SU-DHL-6 (cell line): Measurements from ENCODE around the gene TET2.

Source experiments
- H2AFZ ChIP-seq: fragments of 200-600 bp; sonication (generic); 2 replicates; pipeline ENCODE4 v1.6.1; 2014; ENCODE audit warnings: low read depth, mild to moderate bottlenecking, moderate library complexity, mixed read lengths, antibody characterized with exemption, low read length; ENCODE audit not compliant: severe bottlenecking
- H3F3A ChIP-seq: fragments of 200-600 bp; shearing (Covaris generic); 2 replicates; pipeline ENCODE4 v1.6.0; 2016; ENCODE audit warnings: antibody characterized with exemption, mild to moderate bottlenecking; ENCODE audit not compliant: insufficient read depth
- H3K27ac ChIP-seq: fragments of 200-600 bp; sonication (generic); 2 replicates; pipeline ENCODE4 v1.5.1; 2016; ENCODE audit warnings: low read depth, mild to moderate bottlenecking, low read length, moderate library complexity, mixed read lengths
- H3K27me3 ChIP-seq: fragments of 200-600 bp; sonication (generic), shearing (Covaris generic); 2 replicates; pipeline ENCODE4 v1.6.0; 2014; ENCODE audit warnings: mild to moderate bottlenecking, low read length
- H3K36me3 ChIP-seq: fragments of 200-600 bp; sonication (generic); 2 replicates; pipeline ENCODE4 v1.6.1; 2014; ENCODE audit warnings: mild to moderate bottlenecking, low read length, mixed read lengths
- H3K4me2 ChIP-seq: fragments of 300-600, 200-600 bp; shearing (Covaris generic), sonication (generic); 2 replicates; pipeline ENCODE4 v1.6.0; 2014; ENCODE audit warnings: low read length, low read depth, mild to moderate bottlenecking; ENCODE audit not compliant: poor library complexity, severe bottlenecking
- H3K4me3 ChIP-seq: fragments of 200-600 bp; sonication (generic); 2 replicates; pipeline ENCODE4 v1.5.1; 2014; ENCODE audit warnings: antibody characterized with exemption, low read length, mild to moderate bottlenecking, mixed read lengths; ENCODE audit not compliant: insufficient read depth, poor library complexity, severe bottlenecking
- H3K79me2 ChIP-seq: fragments of 200-600 bp; sonication (generic); 2 replicates; pipeline ENCODE4 v1.6.1; 2014; ENCODE audit warnings: mild to moderate bottlenecking, low read length, moderate library complexity; ENCODE audit not compliant: insufficient read depth
- H3K9ac ChIP-seq: fragments of 200-600 bp; sonication (generic); 2 replicates; pipeline ENCODE4 v1.7.0; 2014; ENCODE audit warnings: mild to moderate bottlenecking, low read length
- H3K9me2 ChIP-seq: fragments of 200-600 bp; sonication (generic); replicated peaks from 2 replicates; pipeline ENCODE4 v1.6.1; 2014; ENCODE audit warnings: low read length; ENCODE audit not compliant: insufficient read depth
- H3K9me3 ChIP-seq: fragments of 200-600 bp; sonication (generic); 2 replicates; pipeline ENCODE4 v1.6.1; 2014; ENCODE audit warnings: low read length, mixed read lengths; ENCODE audit not compliant: insufficient read depth
- H4K20me1 ChIP-seq: fragments of 200-600 bp; sonication (generic); 2 replicates; pipeline ENCODE4 v1.6.1; 2014; ENCODE audit warnings: low read depth, mild to moderate bottlenecking, antibody characterized with exemption, low read length, moderate library complexity, mixed read lengths
- EZH2phosphoT487 ChIP-seq: fragments of 200-600 bp; sonication (generic), shearing (Covaris generic); conservative IDR thresholded peaks from 2 replicates; pipeline ENCODE4 v1.6.1; 2018; ENCODE audit warnings: mild to moderate bottlenecking, antibody characterized with exemption, low read length, moderate library complexity, mixed read lengths
- TF ChIP-seq, protein P1 (sequence below): fragments of 200-600 bp; sonication (generic); IDR thresholded peaks from one replicate; pipeline ENCODE4 v1.5.1; 2017; ENCODE audit warnings: antibody characterized with exemption, mild to moderate bottlenecking, low read length, moderate library complexity; ENCODE audit not compliant: insufficient read depth, poor library complexity, severe bottlenecking

The TET2 gene

DNA sequence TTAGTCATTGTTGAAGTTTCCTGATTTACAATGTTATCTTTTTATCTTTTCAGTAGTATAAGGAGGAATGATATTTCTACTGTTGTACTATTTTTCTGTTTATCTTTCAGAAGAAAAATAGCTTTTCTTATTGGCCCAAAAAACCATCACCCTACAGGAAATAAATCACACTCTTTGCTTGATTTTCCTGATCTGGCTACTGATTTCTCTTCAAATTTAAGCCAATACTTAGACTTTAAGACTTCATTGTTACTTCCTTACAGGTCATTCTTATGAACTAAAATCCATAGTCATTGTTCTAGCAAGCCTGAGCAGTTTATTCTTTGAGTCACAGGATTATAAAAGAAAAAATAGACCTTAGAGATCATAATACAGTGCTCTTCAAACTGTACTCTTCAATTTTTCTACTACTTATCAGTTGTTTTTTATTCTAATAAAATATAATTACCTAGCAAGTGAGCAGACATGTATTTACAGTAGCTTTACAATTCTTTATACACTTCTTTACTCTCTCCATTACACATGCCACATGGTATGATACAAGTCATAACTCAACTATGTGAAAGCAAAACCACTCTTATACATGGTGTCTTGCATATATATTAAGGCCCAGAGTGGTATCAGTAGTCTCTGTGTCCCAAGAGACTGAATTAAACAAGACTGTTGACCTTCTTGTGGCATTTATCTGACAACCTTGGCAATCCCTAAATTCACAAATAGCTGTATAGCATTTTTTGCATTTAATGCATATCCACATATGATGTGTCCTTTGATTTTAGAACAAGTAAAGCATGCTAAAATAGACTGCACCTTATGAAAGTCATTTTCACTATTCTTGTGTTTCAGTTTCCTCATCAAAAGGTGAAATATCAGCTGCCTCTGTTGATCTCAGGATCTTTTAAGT lies 47.9 kb downstream of the TET2 start:
- H3K36me3 ChIP-seq, result no peaks in the 10 kb centered on the region
- H3K27ac ChIP-seq, result no peak overlapping the region
- no peaks in the 10 kb centered on the region for H3K27me3 ChIP-seq
- no peak overlapping the region for H3K9ac ChIP-seq
- H3K9me2 ChIP-seq, result no peaks in the 10 kb centered on the region
- H3K9me3 ChIP-seq, result no peaks in the 10 kb centered on the region
- H3K4me2 ChIP-seq, result no peak overlapping the region
- no peak overlapping the region for H3K4me3 ChIP-seq
- H4K20me1 ChIP-seq, result no peaks in the 10 kb centered on the region
- no peak overlapping the region for H2AFZ ChIP-seq
- TF ChIP-seq, protein P1, sequence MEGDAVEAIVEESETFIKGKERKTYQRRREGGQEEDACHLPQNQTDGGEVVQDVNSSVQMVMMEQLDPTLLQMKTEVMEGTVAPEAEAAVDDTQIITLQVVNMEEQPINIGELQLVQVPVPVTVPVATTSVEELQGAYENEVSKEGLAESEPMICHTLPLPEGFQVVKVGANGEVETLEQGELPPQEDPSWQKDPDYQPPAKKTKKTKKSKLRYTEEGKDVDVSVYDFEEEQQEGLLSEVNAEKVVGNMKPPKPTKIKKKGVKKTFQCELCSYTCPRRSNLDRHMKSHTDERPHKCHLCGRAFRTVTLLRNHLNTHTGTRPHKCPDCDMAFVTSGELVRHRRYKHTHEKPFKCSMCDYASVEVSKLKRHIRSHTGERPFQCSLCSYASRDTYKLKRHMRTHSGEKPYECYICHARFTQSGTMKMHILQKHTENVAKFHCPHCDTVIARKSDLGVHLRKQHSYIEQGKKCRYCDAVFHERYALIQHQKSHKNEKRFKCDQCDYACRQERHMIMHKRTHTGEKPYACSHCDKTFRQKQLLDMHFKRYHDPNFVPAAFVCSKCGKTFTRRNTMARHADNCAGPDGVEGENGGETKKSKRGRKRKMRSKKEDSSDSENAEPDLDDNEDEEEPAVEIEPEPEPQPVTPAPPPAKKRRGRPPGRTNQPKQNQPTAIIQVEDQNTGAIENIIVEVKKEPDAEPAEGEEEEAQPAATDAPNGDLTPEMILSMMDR, result no peak
- TF ChIP-seq EZH2phosphoT487, result no peak
- H3K79me2 ChIP-seq, result no peaks in the 10 kb centered on the region
- no peaks in the 10 kb centered on the region for H3F3A ChIP-seq

DNA sequence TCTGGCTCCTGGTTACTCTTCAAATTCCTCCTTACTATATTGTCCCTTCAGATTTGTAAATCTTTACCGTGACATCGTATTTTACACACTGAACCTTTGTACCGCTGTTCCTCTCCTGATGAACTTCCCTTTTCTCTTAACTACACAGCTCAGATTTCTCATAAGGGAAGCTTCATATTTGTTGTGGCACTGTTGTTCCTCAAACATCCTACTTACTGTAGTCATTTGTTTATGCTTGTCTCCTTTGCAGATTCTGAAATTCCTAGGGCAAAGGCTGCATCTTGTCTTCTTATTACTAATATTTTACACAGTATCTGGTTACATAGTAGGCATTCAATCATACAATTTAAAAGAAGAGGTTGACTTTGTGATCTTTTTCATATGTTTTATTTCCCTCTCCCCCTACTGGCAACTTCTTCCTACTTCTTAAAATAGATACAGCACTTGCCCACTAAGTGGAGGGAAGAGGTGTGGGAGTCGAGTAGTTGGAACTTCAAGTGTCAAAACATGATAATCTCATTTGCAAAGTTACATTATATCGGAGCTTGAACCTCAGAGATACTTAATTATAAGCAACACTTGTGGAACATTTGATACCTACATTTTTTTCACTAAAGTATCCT lies 50.0 kb downstream of the TET2 start:
- H3K9me2 ChIP-seq, result no peaks in the 10 kb centered on the region
- H3K27me3 ChIP-seq, result no peaks in the 10 kb centered on the region
- TF ChIP-seq, protein P1, result no peak
- no peak for TF ChIP-seq EZH2phosphoT487
- H3K36me3 ChIP-seq, result no peaks in the 10 kb centered on the region
- H3F3A ChIP-seq, result no peaks in the 10 kb centered on the region
- H3K27ac ChIP-seq, result no peak overlapping the region
- no peak overlapping the region for H3K9ac ChIP-seq
- no peak overlapping the region for H2AFZ ChIP-seq
- no peak overlapping the region for H3K4me3 ChIP-seq
- H3K79me2 ChIP-seq, result no peaks in the 10 kb centered on the region
- H4K20me1 ChIP-seq, result no peaks in the 10 kb centered on the region
- H3K4me2 ChIP-seq, result no peak overlapping the region
- H3K9me3 ChIP-seq, result no peaks in the 10 kb centered on the region

DNA sequence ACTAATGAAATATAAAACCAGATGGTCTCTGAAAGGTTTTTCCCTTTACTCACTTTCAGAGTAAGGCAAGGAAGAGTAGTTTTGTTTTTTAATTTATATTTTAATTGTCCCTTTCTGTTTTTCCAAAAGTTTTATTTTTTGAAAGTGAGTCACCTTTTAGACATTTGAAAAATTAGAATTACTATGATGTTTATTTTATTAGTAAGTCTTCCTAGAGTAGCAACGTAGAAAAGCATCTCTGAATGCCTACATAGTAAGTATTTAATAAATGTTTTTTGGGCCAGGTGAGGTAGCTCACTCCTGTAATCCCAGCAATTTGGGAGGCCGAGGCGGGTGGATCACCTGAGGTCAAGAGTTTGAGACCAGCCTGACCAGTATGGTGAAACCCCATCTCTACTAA lies 51.1 kb downstream of the TET2 start:
- no peak overlapping the region for H3K4me2 ChIP-seq
- no peaks in the 10 kb centered on the region for H4K20me1 ChIP-seq
- no peak overlapping the region for H2AFZ ChIP-seq
- no peaks in the 10 kb centered on the region for H3K27me3 ChIP-seq
- H3K9me3 ChIP-seq, result no peaks in the 10 kb centered on the region
- H3K9me2 ChIP-seq, result no peaks in the 10 kb centered on the region
- TF ChIP-seq, protein P1, result no peak
- TF ChIP-seq EZH2phosphoT487, result no peak
- no peaks in the 10 kb centered on the region for H3K36me3 ChIP-seq
- H3K4me3 ChIP-seq, result no peak overlapping the region
- H3K9ac ChIP-seq, result no peak overlapping the region
- no peak overlapping the region for H3K27ac ChIP-seq
- no peaks in the 10 kb centered on the region for H3F3A ChIP-seq
- H3K79me2 ChIP-seq, result no peaks in the 10 kb centered on the region
